GM19438 (cell line): ENCODE data around the gene LGSN.
A peak's percentile ranks its signal among the peaks of the same experiment; 100 is the strongest.
"Not testable (repeated sequence)": the region's sequence is repeated elsewhere in the genome, so short reads cannot be mapped to it uniquely, and the experiment has no call there.

Source experiments
- ATAC-seq: cut with Tn5 transposase; IDR thresholded peaks from one replicate; pipeline ENCODE4 v1.9.1; 2021; ENCODE audit warnings: low read depth; ENCODE audit not compliant: unreplicated experiment

Gene LGSN

GRCh38 chr6:63319939-63320338, at the start of gene LGSN:
LGSN (minus strand) TSS chr6:63319983; CDS start chr6:63319943, 40 bp downstream.
- ATAC-seq: no peak

GRCh38 chr6:63368347-63368746, 48.6 kb upstream of the LGSN start:
- no peak for ATAC-seq

- ATAC-seq: not testable (repeated sequence)
These were observed 42.8 kb upstream of the LGSN start for GRCh38 chr6:63362500-63363120.

GRCh38 chr6:63357384-63357783, 37.6 kb upstream of the LGSN start:
- not testable (repeated sequence) for ATAC-seq

- ATAC-seq: no peak
These were observed 35.8 kb upstream of the LGSN start for GRCh38 chr6:63355632-63356031.

- ATAC-seq: no peak
These were observed 33.5 kb upstream of the LGSN start for GRCh38 chr6:63353286-63353630.

GRCh38 chr6:63352544-63353285, 32.9 kb upstream of the LGSN start:
- ATAC-seq: peak; percentile 90

- ATAC-seq: peak; percentile 43
These were observed 32.3 kb upstream of the LGSN start for GRCh38 chr6:63352069-63352543.

- ATAC-seq: no peak
These were observed 29.6 kb upstream of the LGSN start for GRCh38 chr6:63349401-63349800.

GRCh38 chr6:63348836-63349235, 29.1 kb upstream of the LGSN start:
- ATAC-seq: no peak

- ATAC-seq: no peak
These were observed 27.8 kb upstream of the LGSN start for GRCh38 chr6:63347599-63347998.

GRCh38 chr6:63346217-63346835, 26.5 kb upstream of the LGSN start:
- no peak for ATAC-seq

- ATAC-seq: no peak
These were observed 20.6 kb upstream of the LGSN start for GRCh38 chr6:63340351-63340750.

- ATAC-seq: not testable (repeated sequence)
These were observed 14.9 kb upstream of the LGSN start for GRCh38 chr6:63334652-63335051.

GRCh38 chr6:63333440-63333839, 13.7 kb upstream of the LGSN start:
- ATAC-seq: no peak

GRCh38 chr6:63326630-63327029, 6.8 kb upstream of the LGSN start:
- not testable (repeated sequence) for ATAC-seq

- ATAC-seq: no peak
These were observed 3.2 kb upstream of the LGSN start for GRCh38 chr6:63322981-63323380.

- no peak for ATAC-seq
These were observed 2.0 kb upstream of the LGSN start for GRCh38 chr6:63321821-63322220.

GRCh38 chr6:63317641-63318040, 2.1 kb downstream of the LGSN start:
- no peak for ATAC-seq

GRCh38 chr6:63316113-63316512, 3.7 kb downstream of the LGSN start:
- ATAC-seq: no peak

- ATAC-seq: no peak
These were observed 6.7 kb downstream of the LGSN start for GRCh38 chr6:63313111-63313510.
